Kidney epithelial cell (primary cell): ENCODE results near the gene TBC1D25. TPM values are rescaled to one million over a fixed set of nuclear protein-coding genes. Genes with fewer than 3 reads are reported as not detected.

ENCODE experiments used
- DNase-seq: peaks from one replicate; pipeline ENCODE4 v3.0.0-alpha.2; 2010; ENCODE audit warnings: low read depth
- H3K27me3 ChIP-seq: 2 replicates; pipeline ENCODE4 v1.6.0; 2011; ENCODE audit warnings: low read length; ENCODE audit not compliant: control insufficient read depth, insufficient read depth
- H3K36me3 ChIP-seq: 2 replicates; pipeline ENCODE4 v1.5.1; 2011; ENCODE audit warnings: low read length; ENCODE audit not compliant: control insufficient read depth, insufficient read depth
- H3K4me3 ChIP-seq: 2 replicates; pipeline ENCODE4 v1.5.1; 2011; ENCODE audit warnings: low read depth, mild to moderate bottlenecking, control low read depth, low read length
- CTCF ChIP-seq: IDR thresholded peaks from 2 replicates; pipeline ENCODE4 v1.5.1; 2011; ENCODE audit warnings: mild to moderate bottlenecking, moderate library complexity, low read length, control low read depth, inconsistent platforms; ENCODE audit not compliant: insufficient read depth, poor library complexity, severe bottlenecking
- total RNA-seq: library from RNA; depleted of rRNA; stranded (reverse); fragments of >200 nt; gene quantifications from 2 replicates; pipeline ENCODE4 v1.2.3, GENCODE V29; 2015

Gene TBC1D25
- total RNA-seq, 1 donor from 2014 or later: 6.6 TPM

GRCh38 chrX:48558271-48558670 is 18.8 kb downstream of the TBC1D25 start:
- H3K4me3 ChIP-seq: no peak overlapping the region
- no peaks in the 10 kb centered on the region for H3K36me3 ChIP-seq
- no peak for DNase-seq
- no peaks in the 10 kb centered on the region for H3K27me3 ChIP-seq
- TF ChIP-seq CTCF: no peak

GRCh38 chrX:48559636-48560035 is 20.1 kb downstream of the TBC1D25 start:
- H3K27me3 ChIP-seq: no peaks in the 10 kb centered on the region
- TF ChIP-seq CTCF: no peak

GRCh38 chrX:48560056-48560455 is 20.5 kb downstream of the TBC1D25 start:
- no peaks in the 10 kb centered on the region for H3K36me3 ChIP-seq
- H3K4me3 ChIP-seq: no peak overlapping the region
- DNase-seq: no peak

More at GRCh38 chrX:48559636-48560035, 20.1 kb downstream of the TBC1D25 start:
- Histone ChIP-seq H3K36me3 (no peaks in the 10 kb centered on the region), H3K4me3 (no peak overlapping the region)
- no peak for DNase-seq

GRCh38 chrX:48560681-48561080 is 21.2 kb downstream of the TBC1D25 start:
- no peak for DNase-seq
- no peaks in the 10 kb centered on the region for H3K27me3 ChIP-seq
- TF ChIP-seq CTCF: no peak

More at GRCh38 chrX:48560056-48560455, 20.5 kb downstream of the TBC1D25 start:
- no peak for TF ChIP-seq CTCF
- H3K27me3 ChIP-seq: no peaks in the 10 kb centered on the region

GRCh38 chrX:48569958-48570357 is 30.4 kb downstream of the TBC1D25 start:
- Histone ChIP-seq H3K27me3 (no peaks in the 10 kb centered on the region), H3K36me3 (no peaks in the 10 kb centered on the region), H3K4me3 (no peak overlapping the region)
- no peak for TF ChIP-seq CTCF
- DNase-seq: no peak

More at GRCh38 chrX:48560681-48561080, 21.2 kb downstream of the TBC1D25 start:
- Histone ChIP-seq H3K36me3 (no peaks in the 10 kb centered on the region), H3K4me3 (no peak overlapping the region)

GRCh38 chrX:48573690-48574269 is 34.3 kb downstream of the TBC1D25 start:
- peak overlapping the region; percentile 67 for H3K4me3 ChIP-seq
- no peaks in the 10 kb centered on the region for H3K27me3 ChIP-seq
- no peaks in the 10 kb centered on the region for H3K36me3 ChIP-seq
- no peak for DNase-seq
- no peak for TF ChIP-seq CTCF
